Large intestine (tissue), 3 donors: Measurements from ENCODE around the gene TNPO1. TPM values are rescaled to one million over a fixed set of nuclear protein-coding genes. Genes with fewer than 3 reads are reported as not detected.
"Not testable (repeated sequence)": the region's sequence is repeated elsewhere in the genome, so short reads cannot be mapped to it uniquely, and the experiment has no call there.

ENCODE experiments used
- DNase-seq, 2 donors: peaks; one replicate each; pipeline versions ENCODE4 v3.0.0 to v3.0.0-alpha.2; 2013
- H3K27ac ChIP-seq: one replicate; pipeline ENCODE4 v1.5.1; 2013; ENCODE audit warnings: low read length
- H3K27me3 ChIP-seq: 2 replicates; pipeline ENCODE4 v1.6.1; 2013; ENCODE audit warnings: low read length; ENCODE audit not compliant: control insufficient read depth, insufficient read depth
- H3K36me3 ChIP-seq: 2 replicates; pipeline ENCODE4 v1.6.1; 2013; ENCODE audit warnings: low read length; ENCODE audit not compliant: control insufficient read depth, insufficient read depth
- H3K4me1 ChIP-seq: one replicate; pipeline ENCODE4 v1.6.1; 2013; ENCODE audit warnings: low read length; ENCODE audit not compliant: control insufficient read depth, insufficient read depth
- H3K4me3 ChIP-seq: one replicate; pipeline ENCODE4 v1.5.1; 2013; ENCODE audit warnings: low read length
- H3K9me3 ChIP-seq: one replicate; pipeline ENCODE4 v1.6.1; 2013; ENCODE audit warnings: mild to moderate bottlenecking, low read depth, low read length, moderate library complexity; ENCODE audit not compliant: control insufficient read depth
- WGBS: methylation state at CpG from one replicate; pipeline ENCODE4 v1.1.5; 2013; ENCODE audit warnings: low lambda C conversion rate; ENCODE audit not compliant: insufficient coverage; 5-methylcytosine and 5-hydroxymethylcytosine counted together
- polyA plus RNA-seq: library from polyadenylated mRNA; unstranded; fragments of 120-200 nt; gene quantifications from one replicate; pipeline ENCODE4 v1.2.1, GENCODE V29; 2013

The TNPO1 gene
- polyA plus RNA-seq, 1 donor: 68.3 TPM

DNA sequence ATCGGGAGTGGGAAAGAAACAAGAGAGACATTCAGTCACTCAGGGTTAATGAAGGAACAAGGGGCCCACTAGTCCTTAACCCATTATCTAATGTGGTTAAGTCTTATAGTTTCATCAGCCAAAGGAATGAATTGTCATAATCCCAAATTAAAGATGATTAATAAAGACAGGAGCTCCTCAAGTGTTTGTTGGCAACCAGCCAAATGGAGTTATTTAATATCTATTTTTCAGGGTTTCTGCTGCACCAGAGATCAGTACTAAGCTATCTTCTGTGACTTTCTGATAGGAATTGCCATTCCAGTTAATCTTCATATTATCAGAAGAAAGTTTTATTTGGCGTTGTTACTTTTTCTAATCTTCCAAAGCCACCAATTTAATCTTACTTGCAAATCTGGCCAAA lies 105.4 kb downstream of the TNPO1 start:
- Histone ChIP-seq H3K27me3 (no peaks in the 10 kb centered on the region), H3K36me3 (no peaks in the 10 kb centered on the region), H3K9me3 (peaks cover 7% of the 10 kb centered on the region), H3K4me1 (no peaks in the 10 kb centered on the region), H3K4me3 (no peak overlapping the region), H3K27ac (no peak overlapping the region)
- WGBS: no CpG with 5 or more reads among the region's 2 CpGs
- DNase-seq: no peak

DNA sequence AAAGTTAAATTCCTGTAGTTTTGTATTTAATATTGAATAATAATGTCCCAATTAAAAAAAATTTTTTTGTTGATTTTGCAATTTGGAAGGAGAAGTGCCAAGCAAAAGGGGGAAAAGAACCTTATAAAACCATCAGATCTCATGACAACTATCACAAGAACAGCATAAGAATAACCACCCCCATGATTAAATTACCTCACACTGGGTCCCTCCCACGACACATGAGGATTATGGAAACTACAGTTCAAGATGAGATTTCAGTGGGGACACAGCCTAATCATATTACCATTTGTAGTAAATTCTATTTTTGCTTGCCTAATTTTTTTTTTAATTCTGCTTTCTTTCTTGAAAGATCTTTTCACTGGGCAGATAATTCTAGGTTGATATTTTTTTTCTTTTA lies 106.0 kb downstream of the TNPO1 start:
- no peak for DNase-seq
- Histone ChIP-seq H3K27me3 (no peaks in the 10 kb centered on the region), H3K36me3 (no peaks in the 10 kb centered on the region), H3K27ac (no peak overlapping the region), H3K9me3 (peaks cover 7% of the 10 kb centered on the region), H3K4me3 (no peak overlapping the region), H3K4me1 (no peaks in the 10 kb centered on the region)
- WGBS: no CpG with 5 or more reads among the region's 1 CpG

DNA sequence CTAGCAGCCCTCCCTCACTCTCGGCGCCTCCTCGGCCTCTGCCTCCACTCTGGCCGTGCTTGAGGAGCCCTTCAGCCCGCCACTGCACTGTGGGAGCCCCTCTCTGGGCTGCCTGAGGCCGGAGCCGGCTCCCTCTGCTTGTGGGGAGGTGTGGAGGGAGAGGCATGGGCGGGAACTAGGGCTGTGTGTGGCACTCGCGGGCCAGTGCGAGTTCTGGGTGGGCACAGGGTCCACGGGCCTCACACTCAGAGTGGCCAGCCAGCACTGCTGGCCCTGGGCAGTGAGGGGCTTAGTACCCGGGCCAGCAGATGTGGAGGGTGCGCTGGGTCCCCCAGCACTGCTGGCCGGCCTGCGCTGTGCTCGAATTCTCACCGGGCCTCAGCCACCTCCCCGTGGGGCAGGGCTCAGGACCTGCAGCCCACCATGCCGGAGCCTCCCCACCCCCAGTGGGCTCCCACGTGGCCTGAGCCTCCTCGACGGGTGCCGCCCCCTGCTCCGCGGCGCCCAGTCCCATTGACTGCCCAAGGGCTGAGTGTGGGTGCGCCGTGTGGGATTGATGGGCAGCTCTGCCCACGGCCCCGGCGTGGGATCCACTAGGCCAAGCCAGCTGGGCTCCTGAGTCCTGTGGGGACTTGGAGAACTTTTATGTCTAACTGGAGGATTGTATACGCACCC lies 109.0 kb downstream of the TNPO1 start:
- WGBS: no CpG with 5 or more reads among the region's 33 CpGs
- Histone ChIP-seq H3K4me1 (no peaks in the 10 kb centered on the region), H3K27ac (no peak overlapping the region), H3K36me3 (no peaks in the 10 kb centered on the region), H3K27me3 (no peaks in the 10 kb centered on the region), H3K9me3 (peaks cover 7% of the 10 kb centered on the region), H3K4me3 (no peak overlapping the region)
- no peak for DNase-seq

DNA sequence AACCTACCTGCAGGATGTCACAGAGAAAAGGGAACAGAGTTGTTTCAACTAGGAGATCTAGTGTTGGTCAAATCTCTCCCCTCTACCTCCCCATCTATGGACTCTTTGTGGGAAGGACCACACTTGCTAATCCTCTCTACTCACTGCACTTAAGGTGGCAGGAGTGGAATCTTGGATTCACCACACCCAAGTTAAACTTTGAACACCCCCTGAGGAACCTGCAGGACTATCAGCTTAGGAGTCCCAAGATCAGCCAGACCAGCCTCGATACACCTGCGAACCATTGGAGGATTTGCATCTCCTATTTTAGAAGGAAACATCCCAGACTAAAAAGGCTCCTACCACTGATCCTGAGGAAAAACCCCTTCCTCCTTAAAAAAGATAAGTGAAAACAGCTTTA lies 116.2 kb downstream of the TNPO1 start:
- H3K4me3 ChIP-seq, H3K27ac ChIP-seq, H3K27me3 ChIP-seq, H3K36me3 ChIP-seq, H3K9me3 ChIP-seq, H3K4me1 ChIP-seq: not testable (repeated sequence)
- peak in 1 of 2 donors; percentile 50 for DNase-seq
- no CpG with 5 or more reads among the region's 2 CpGs for WGBS

DNA sequence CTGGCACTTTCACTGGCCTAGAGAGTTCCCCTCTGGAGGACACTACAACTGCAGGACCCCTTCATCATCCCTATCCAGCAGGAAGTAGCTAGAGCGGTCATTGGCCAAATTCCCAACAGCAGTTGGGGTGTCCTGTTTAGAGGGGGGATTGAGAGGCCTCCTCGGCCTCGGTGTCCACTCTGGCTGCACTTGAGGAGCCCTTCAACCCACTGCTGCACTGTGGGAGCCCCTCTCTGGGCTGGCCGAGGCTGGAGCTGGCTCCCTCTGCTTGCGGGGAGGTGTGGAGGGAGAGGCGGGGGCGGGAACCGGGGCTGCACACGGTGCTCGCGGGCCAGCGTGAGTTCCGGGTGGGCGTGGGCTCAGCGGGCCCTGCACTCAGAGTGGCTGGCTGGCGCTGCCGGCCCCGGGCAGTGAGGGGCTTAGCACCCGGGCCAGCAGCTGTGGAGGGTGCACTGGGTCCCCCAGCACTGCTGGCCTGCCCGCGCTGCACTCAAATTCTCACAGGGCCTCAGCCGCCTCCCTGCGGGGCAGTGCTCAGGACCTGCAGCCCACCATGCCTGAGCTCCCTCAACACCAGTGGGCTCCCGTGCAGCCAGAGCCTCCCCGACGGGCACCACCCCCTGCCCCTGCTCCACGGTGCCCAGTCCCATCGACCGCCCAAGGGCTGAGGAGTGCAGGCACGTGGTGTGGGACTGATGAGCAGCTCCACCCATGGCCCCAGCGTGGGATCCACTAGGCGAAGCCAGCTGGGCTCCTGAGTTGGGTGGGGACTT lies 118.7 kb downstream of the TNPO1 start:
- DNase-seq, H3K9me3 ChIP-seq, H3K4me3 ChIP-seq, H3K4me1 ChIP-seq, H3K27me3 ChIP-seq, H3K27ac ChIP-seq, H3K36me3 ChIP-seq: not testable (repeated sequence)
- no CpG with 5 or more reads among the region's 32 CpGs for WGBS

DNA sequence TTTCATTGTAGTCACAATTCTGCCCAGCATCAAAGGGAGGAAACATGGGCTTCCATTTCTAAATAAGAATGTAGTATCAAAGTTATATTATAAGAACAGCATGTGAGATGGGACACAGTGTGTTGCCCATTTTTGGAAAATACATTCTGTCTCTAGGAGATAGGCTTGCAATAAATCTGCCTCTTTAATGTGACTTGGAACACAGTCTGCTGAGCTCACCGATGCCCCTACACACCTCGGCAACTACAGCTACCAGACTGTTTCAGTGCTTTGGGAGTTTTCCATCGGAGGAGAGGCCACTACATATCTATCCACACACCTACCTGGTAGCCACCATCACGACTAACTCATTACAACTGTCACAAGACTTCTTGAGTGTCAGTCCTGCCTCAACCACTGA lies 120.4 kb downstream of the TNPO1 start:
- H3K4me3 ChIP-seq: no peak overlapping the region
- H3K36me3 ChIP-seq: no peaks in the 10 kb centered on the region
- no peaks in the 10 kb centered on the region for H3K27me3 ChIP-seq
- no peak for DNase-seq
- H3K4me1 ChIP-seq: peaks cover 3% of the 10 kb centered on the region
- H3K27ac ChIP-seq: no peak overlapping the region
- 71% methylated on average over 1 of the region's 4 CpGs for WGBS
- peaks cover 6% of the 10 kb centered on the region for H3K9me3 ChIP-seq

DNA sequence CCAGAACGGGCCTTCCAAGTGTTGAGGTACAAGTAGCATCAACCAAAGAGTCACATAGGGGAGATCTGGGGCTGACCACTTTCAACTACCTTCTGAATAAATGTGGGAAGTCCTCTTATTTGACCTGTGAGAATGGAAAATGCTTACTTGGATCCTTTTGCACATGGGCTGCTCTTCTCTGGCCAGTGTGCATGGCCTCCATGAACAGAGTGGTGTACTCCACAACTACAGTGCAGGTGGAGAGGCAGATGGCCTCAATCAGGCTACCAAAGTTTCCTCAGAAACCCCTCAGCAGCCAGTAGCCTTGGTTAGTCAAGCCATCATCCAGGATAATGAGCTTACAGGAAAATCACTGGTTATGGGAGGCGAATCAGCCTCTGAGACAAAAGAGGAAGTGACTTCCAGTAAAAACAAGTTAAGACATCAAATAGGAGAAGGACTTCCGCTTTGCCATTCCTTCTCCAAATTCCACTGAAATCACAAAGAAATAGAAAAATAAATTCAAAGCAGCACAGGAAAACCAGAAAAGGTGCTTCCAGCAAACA lies 121.1 kb downstream of the TNPO1 start:
- WGBS: 100% methylated on average over 2 of the region's 3 CpGs
- DNase-seq: no peak

DNA sequence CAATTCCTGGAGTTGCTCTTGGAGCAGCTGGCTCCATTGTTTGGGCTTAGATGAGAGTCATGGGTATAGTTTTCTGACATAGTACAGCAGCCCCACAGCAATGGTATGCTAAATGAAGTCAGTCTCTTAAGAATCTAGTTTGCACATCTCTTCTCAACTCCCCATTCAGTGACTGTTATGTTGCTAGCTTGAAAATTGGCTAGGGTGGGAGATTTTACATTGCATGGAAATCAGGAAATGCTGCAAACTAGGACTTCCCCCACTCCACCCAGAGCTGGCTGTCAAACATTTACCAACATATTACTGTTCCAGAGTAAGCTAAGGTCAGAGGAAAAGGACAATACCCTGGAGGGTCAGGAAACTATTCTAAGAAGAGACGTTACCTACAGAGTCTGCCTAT lies 121.7 kb downstream of the TNPO1 start:
- Histone ChIP-seq H3K9me3 (peaks cover 6% of the 10 kb centered on the region), H3K4me3 (no peak overlapping the region), H3K4me1 (peaks cover 3% of the 10 kb centered on the region), H3K36me3 (no peaks in the 10 kb centered on the region), H3K27ac (no peak overlapping the region), H3K27me3 (no peaks in the 10 kb centered on the region)
- WGBS: no CpG with 5 or more reads among the region's 1 CpG
- DNase-seq: peak in 1 of 2 donors; percentile 31

More for the DNA sequence above, 121.1 kb downstream of the TNPO1 start:
- no peak overlapping the region for H3K4me3 ChIP-seq
- H3K36me3 ChIP-seq: no peaks in the 10 kb centered on the region
- no peak overlapping the region for H3K27ac ChIP-seq
- H3K4me1 ChIP-seq: peaks cover 3% of the 10 kb centered on the region
- H3K27me3 ChIP-seq: no peaks in the 10 kb centered on the region
- H3K9me3 ChIP-seq: peaks cover 6% of the 10 kb centered on the region

DNA sequence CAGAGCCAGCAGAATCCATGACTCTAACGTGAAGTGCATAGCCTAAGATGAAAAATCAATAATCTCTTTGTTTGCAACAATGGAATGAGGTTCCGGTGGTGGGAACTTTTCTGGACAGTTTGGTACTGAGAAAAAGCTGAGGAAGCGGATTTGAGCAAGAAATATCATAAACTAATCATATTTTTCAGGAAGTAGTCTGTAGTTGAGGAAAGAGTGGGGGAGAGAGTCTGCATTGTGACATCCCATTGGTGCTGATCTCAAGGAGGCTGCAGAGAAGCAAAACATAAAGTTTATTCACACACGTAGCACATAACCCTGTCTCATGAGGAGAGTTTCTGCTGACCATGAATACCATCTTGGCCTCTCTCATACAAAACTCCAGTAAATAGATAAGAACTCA lies 123.6 kb downstream of the TNPO1 start:
- Histone ChIP-seq H3K4me1 (peaks cover 3% of the 10 kb centered on the region), H3K4me3 (no peak overlapping the region), H3K27ac (no peak overlapping the region), H3K36me3 (no peaks in the 10 kb centered on the region), H3K27me3 (no peaks in the 10 kb centered on the region), H3K9me3 (peaks cover 4% of the 10 kb centered on the region)
- DNase-seq: no peak
- WGBS: 20% methylated on average over 1 of the region's 4 CpGs

DNA sequence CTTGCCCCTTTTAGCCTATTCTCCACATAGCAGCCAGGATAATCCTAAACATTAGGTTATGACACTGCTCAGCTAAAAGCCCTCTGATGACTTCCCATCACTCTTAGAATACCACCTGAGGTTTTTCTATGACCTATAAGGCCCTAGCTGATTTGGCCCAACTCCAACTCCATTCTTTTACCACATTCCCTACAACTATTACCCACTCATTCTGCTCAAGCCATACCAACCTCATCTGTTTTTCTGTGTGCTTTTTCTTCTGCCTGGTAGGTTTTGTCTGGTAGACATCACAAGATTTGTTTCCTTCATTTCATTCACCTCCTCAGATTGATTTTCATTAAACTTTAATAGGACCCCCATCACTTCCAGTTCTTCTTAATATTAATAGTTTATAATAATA lies 126.8 kb downstream of the TNPO1 start:
- H3K4me1 ChIP-seq: no peaks in the 10 kb centered on the region
- H3K4me3 ChIP-seq: no peak overlapping the region
- no peak for DNase-seq
- H3K9me3 ChIP-seq: no peaks in the 10 kb centered on the region
- H3K27me3 ChIP-seq: no peaks in the 10 kb centered on the region
- H3K27ac ChIP-seq: no peak overlapping the region
- no peaks in the 10 kb centered on the region for H3K36me3 ChIP-seq

DNA sequence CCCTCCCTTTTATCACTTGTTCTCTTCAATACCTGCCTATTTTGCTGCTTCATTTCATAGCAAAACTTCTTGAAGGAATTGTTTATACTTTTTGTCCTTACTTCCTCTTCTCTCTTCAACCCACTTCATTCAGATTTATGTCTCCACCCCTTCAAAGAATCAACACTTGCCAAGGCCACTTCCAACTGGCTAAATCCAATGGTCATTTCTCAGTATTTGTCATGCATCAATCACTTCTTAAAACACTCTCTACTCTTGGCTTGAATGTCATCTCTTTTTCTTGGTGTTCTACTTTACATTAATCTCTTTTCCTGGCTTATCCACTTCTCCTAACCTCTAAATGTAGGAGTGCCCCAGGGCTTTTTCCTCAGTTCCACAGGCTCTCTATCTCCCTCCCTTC lies 131.0 kb downstream of the TNPO1 start:
- Histone ChIP-seq H3K27ac (no peak overlapping the region), H3K27me3 (no peaks in the 10 kb centered on the region), H3K36me3 (no peaks in the 10 kb centered on the region), H3K4me3 (no peak overlapping the region), H3K4me1 (no peaks in the 10 kb centered on the region), H3K9me3 (no peaks in the 10 kb centered on the region)
- no peak for DNase-seq
